NCI-H2227 (cell line): ENCODE results near the gene PCSK5.

Experiments used
- DNase-seq: peaks from one replicate; lab custom pipeline; 2025; ENCODE audit not compliant: unreplicated experiment; lab: John Stamatoyannopoulos, UW

Gene PCSK5

GRCh38 chr9:75918909-75919308 lies 28.4 kb downstream of the PCSK5 start:
- no peak for DNase-seq

- no peak for DNase-seq
These were observed 31.1 kb downstream of the PCSK5 start for GRCh38 chr9:75921391-75922127.

GRCh38 chr9:75926385-75926784 lies 35.9 kb downstream of the PCSK5 start:
- no peak for DNase-seq

- no peak for DNase-seq
These were observed 36.9 kb downstream of the PCSK5 start for GRCh38 chr9:75927356-75927755.

GRCh38 chr9:75930190-75930589 lies 39.7 kb downstream of the PCSK5 start:
- no peak for DNase-seq

GRCh38 chr9:75930730-75931321 lies 40.4 kb downstream of the PCSK5 start:
- DNase-seq: peak; percentile 5

- no peak for DNase-seq
These were observed 43.5 kb downstream of the PCSK5 start for GRCh38 chr9:75933982-75934381.

- no peak for DNase-seq
These were observed 45.1 kb downstream of the PCSK5 start for GRCh38 chr9:75935591-75935990.

GRCh38 chr9:75937521-75938258 lies 47.2 kb downstream of the PCSK5 start:
- no peak for DNase-seq

- no peak for DNase-seq
These were observed 48.5 kb downstream of the PCSK5 start for GRCh38 chr9:75938946-75939345.

GRCh38 chr9:75939536-75940111 lies 49.2 kb downstream of the PCSK5 start:
- DNase-seq: no peak

- DNase-seq: peak; percentile 1
These were observed 50.6 kb downstream of the PCSK5 start for GRCh38 chr9:75941066-75941465.

- no peak for DNase-seq
These were observed 51.3 kb downstream of the PCSK5 start for GRCh38 chr9:75941577-75942311.

GRCh38 chr9:75946766-75947165 lies 56.3 kb downstream of the PCSK5 start:
- DNase-seq: no peak

- DNase-seq: no peak
These were observed 56.8 kb downstream of the PCSK5 start for GRCh38 chr9:75947233-75947632.

- no peak for DNase-seq
These were observed 60.5 kb downstream of the PCSK5 start for GRCh38 chr9:75950998-75951397.

GRCh38 chr9:75953218-75953617 lies 62.7 kb downstream of the PCSK5 start:
- DNase-seq: no peak

- DNase-seq: no peak
These were observed 65.7 kb downstream of the PCSK5 start for GRCh38 chr9:75956161-75956560.

- DNase-seq: no peak
These were observed 66.6 kb downstream of the PCSK5 start for GRCh38 chr9:75957116-75957515.

- no peak for DNase-seq
These were observed 67.8 kb downstream of the PCSK5 start for GRCh38 chr9:75958226-75958625.

- peak; percentile 4 for DNase-seq
These were observed 70.1 kb downstream of the PCSK5 start for GRCh38 chr9:75960551-75960950.
